Measurements from ENCODE around the gene KRTAP4-12.

DNA sequence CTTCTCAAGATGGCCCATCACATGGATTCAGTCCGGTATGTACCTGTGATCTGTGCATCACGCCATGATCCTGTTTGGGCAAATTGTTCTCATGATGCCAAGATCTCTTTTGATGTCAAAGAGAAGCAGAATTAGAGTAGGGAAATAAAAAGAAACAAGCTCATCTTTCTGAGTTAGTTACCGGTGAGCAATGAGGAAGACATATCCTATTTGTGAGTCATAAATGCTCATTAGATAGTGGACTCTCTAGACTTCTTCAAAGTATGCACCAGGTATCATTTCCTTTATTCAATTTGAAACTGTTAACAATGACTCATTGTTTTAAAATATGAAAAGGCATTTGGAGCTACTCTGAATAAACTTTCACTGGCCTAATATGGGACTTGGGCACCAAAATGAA, 8.0 kb upstream of the KRTAP4-12 start:
- TF ChIP-seq, protein P1, sequence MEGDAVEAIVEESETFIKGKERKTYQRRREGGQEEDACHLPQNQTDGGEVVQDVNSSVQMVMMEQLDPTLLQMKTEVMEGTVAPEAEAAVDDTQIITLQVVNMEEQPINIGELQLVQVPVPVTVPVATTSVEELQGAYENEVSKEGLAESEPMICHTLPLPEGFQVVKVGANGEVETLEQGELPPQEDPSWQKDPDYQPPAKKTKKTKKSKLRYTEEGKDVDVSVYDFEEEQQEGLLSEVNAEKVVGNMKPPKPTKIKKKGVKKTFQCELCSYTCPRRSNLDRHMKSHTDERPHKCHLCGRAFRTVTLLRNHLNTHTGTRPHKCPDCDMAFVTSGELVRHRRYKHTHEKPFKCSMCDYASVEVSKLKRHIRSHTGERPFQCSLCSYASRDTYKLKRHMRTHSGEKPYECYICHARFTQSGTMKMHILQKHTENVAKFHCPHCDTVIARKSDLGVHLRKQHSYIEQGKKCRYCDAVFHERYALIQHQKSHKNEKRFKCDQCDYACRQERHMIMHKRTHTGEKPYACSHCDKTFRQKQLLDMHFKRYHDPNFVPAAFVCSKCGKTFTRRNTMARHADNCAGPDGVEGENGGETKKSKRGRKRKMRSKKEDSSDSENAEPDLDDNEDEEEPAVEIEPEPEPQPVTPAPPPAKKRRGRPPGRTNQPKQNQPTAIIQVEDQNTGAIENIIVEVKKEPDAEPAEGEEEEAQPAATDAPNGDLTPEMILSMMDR (IDR thresholded peaks at IDR 0.05 in 2 of 3, conservative IDR thresholded peaks at IDR 0.05 in 1 of 3; ENCODE audit: borderline replicate concordance in 1 of 3, insufficient read depth in 1 of 3, low read depth in 2 of 3, low read length in 2 of 3): no peak
- TF ChIP-seq, protein P2, sequence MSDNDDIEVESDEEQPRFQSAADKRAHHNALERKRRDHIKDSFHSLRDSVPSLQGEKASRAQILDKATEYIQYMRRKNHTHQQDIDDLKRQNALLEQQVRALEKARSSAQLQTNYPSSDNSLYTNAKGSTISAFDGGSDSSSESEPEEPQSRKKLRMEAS (IDR thresholded peaks at IDR 0.05): peak; percentile 50; the same call in 1 of the 2 replicates
- peak; percentile 79; the same call in 1 of the 2 replicates for TF ChIP-seq CEBPB (IDR thresholded peaks at IDR 0.05; ENCODE audit: low read depth)
- TF ChIP-seq, protein P3, sequence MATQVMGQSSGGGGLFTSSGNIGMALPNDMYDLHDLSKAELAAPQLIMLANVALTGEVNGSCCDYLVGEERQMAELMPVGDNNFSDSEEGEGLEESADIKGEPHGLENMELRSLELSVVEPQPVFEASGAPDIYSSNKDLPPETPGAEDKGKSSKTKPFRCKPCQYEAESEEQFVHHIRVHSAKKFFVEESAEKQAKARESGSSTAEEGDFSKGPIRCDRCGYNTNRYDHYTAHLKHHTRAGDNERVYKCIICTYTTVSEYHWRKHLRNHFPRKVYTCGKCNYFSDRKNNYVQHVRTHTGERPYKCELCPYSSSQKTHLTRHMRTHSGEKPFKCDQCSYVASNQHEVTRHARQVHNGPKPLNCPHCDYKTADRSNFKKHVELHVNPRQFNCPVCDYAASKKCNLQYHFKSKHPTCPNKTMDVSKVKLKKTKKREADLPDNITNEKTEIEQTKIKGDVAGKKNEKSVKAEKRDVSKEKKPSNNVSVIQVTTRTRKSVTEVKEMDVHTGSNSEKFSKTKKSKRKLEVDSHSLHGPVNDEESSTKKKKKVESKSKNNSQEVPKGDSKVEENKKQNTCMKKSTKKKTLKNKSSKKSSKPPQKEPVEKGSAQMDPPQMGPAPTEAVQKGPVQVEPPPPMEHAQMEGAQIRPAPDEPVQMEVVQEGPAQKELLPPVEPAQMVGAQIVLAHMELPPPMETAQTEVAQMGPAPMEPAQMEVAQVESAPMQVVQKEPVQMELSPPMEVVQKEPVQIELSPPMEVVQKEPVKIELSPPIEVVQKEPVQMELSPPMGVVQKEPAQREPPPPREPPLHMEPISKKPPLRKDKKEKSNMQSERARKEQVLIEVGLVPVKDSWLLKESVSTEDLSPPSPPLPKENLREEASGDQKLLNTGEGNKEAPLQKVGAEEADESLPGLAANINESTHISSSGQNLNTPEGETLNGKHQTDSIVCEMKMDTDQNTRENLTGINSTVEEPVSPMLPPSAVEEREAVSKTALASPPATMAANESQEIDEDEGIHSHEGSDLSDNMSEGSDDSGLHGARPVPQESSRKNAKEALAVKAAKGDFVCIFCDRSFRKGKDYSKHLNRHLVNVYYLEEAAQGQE (IDR thresholded peaks at IDR 0.05; ENCODE audit: low read depth): no peak
- TF ChIP-seq, protein P4, sequence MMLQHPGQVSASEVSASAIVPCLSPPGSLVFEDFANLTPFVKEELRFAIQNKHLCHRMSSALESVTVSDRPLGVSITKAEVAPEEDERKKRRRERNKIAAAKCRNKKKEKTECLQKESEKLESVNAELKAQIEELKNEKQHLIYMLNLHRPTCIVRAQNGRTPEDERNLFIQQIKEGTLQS (IDR thresholded peaks at IDR 0.05): no peak; the same call in 1 of the 2 replicates
- TF ChIP-seq POLR2A (IDR thresholded peaks at IDR 0.05; ENCODE audit: borderline replicate concordance, extremely low read depth, insufficient read depth, insufficient read length): no peak
